Fibroblast of mammary gland (primary cell): Measurements from ENCODE around the gene SHB.

ENCODE experiments used
- DNase-seq: peaks from one replicate; pipeline ENCODE4 v3.0.0-alpha.2; 2010; ENCODE audit warnings: low read depth
- H3K4me3 ChIP-seq: 2 replicates; pipeline ENCODE4 v1.5.1; 2011; ENCODE audit warnings: low read depth, mild to moderate bottlenecking, low read length, moderate library complexity; ENCODE audit not compliant: control insufficient read depth
- CTCF ChIP-seq: conservative IDR thresholded peaks from 2 replicates; pipeline ENCODE4 v1.5.1; 2011; ENCODE audit warnings: low read depth, low read length, inconsistent platforms; ENCODE audit not compliant: control insufficient read depth, insufficient read depth

The SHB gene

GRCh38 chr9:38088006-38088925 is 19.2 kb upstream of the SHB start:
- DNase-seq: peak; percentile 46
- TF ChIP-seq CTCF: peak; percentile 92
- H3K4me3 ChIP-seq: no peak overlapping the region

DNA sequence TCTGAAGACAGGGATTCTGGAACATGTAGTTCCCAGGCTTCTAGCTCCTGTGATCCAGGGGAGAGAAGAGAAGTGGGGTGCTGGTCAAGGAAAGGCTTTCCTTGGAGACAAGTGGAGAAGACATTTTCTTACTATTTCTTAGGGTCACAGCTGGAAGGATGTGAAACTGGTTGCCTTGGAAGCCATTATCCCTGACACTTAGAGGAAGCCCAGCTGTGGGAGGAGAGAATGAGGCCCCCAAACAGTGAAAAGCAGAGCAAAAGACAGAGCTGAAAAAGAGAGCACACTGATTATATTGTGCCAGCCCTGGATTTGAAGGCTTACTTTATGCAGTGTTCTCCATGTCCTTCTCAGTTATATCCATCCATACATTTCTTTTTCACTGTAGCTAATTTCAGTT is 17.5 kb upstream of the SHB start:
- TF ChIP-seq CTCF: no peak
- no peak for DNase-seq
- no peak overlapping the region for H3K4me3 ChIP-seq

DNA sequence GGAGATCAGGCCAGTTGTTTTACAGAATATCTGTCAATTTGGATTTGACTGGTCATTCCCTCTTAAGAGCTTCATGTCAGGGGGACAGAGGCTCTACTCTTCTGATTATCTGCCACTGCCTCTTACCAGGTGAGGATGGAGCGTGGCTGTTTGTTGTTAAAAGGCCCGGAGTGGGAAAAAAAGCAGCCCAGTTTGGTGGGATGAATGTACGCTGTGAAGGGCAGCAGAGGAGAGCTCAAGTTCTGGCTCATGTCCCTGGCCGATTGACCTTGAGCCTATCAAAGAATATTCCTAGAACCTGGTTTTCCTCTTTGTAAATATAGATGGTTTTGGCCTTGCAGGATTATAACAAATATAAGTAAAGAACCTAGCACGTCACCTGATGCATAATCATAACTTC is 16.3 kb upstream of the SHB start:
- H3K4me3 ChIP-seq: no peak overlapping the region
- no peak for DNase-seq
- no peak for TF ChIP-seq CTCF

GRCh38 chr9:38084556-38084880 is 15.5 kb upstream of the SHB start:
- H3K4me3 ChIP-seq: no peak overlapping the region
- no peak for DNase-seq
- TF ChIP-seq CTCF: no peak

GRCh38 chr9:38083858-38084555 is 15.0 kb upstream of the SHB start:
- no peak overlapping the region for H3K4me3 ChIP-seq
- DNase-seq: no peak
- TF ChIP-seq CTCF: no peak

- DNase-seq: no peak
- no peak for TF ChIP-seq CTCF
- H3K4me3 ChIP-seq: no peak overlapping the region
These were observed 13.6 kb upstream of the SHB start for GRCh38 chr9:38082446-38083287.
